Upper lobe of left lung (tissue), 6 donors: Measurements from ENCODE around the gene DLGAP1. TPM values are rescaled to one million over a fixed set of nuclear protein-coding genes. Genes with fewer than 3 reads are reported as not detected.

Source experiments
- ATAC-seq, 2 donors: fragments of 200-7000 bp; cut with Tn5 transposase; one replicate each; pipeline ENCODE4 v1.9.1; 2022; ENCODE audit warnings: mild to moderate bottlenecking in 2 of 2, moderate library complexity in 2 of 2; ENCODE audit not compliant: low FRiP score in 2 of 2
- DNase-seq, 2 donors: peaks; one replicate each; pipeline ENCODE4 v3.0.0-alpha.2; 2019 to 2020
- H3K27ac ChIP-seq, 4 donors: fragments of 200-600 bp; sonication (generic); one replicate each; pipeline ENCODE4 v1.5.1; 2016 to 2019
- H3K27me3 ChIP-seq, 4 donors: fragments of 200-600 bp; sonication (generic); one replicate each; pipeline ENCODE4 v1.5.1; 2017 to 2019
- H3K36me3 ChIP-seq, 4 donors: fragments of 200-600 bp; sonication (generic); one replicate each; pipeline ENCODE4 v1.5.1; 2016 to 2019
- H3K4me1 ChIP-seq, 4 donors: fragments of 200-600 bp; sonication (generic); one replicate each; pipeline ENCODE4 v1.5.1; 2018 to 2019
- H3K4me3 ChIP-seq, 4 donors: fragments of 200-600 bp; sonication (generic); one replicate each; pipeline ENCODE4 v1.5.1; 2017 to 2019; ENCODE audit warnings: mild to moderate bottlenecking in 2 of 4, moderate library complexity in 1 of 4
- H3K9me3 ChIP-seq, 4 donors: fragments of 200-600 bp; sonication (generic); one replicate each; pipeline ENCODE4 v1.5.1; 2018 to 2019
- CTCF ChIP-seq, 6 experiments: fragments of 450-650 bp in 4 of 6; fragments of 200-600 bp in 2 of 6; sonication (generic) in 2 of 6; IDR thresholded peaks; one replicate each; pipeline ENCODE4 v1.5.1; 2016 to 2019; ENCODE audit warnings: antibody characterized with exemption in 6 of 6
- EP300 ChIP-seq, 4 donors: sonication (generic); formaldehyde crosslinking; IDR thresholded peaks; one replicate each; pipeline ENCODE4 v1.5.1; 2017; ENCODE audit warnings: antibody characterized with exemption in 4 of 4, control low read depth in 2 of 4
- POLR2A ChIP-seq, 4 donors: fragments of 450-650 bp; IDR thresholded peaks; one replicate each; pipeline ENCODE4 v1.5.1; 2016 to 2017; ENCODE audit warnings: antibody characterized with exemption in 4 of 4, mild to moderate bottlenecking in 2 of 4
- POLR2AphosphoS5 ChIP-seq, 2 donors: sonication (generic); formaldehyde crosslinking; IDR thresholded peaks; one replicate each; pipeline ENCODE4 v1.5.1; 2017; ENCODE audit warnings: antibody characterized with exemption in 2 of 2
- WGBS, 2 donors: methylation state at CpG; one replicate each; pipeline ENCODE4 v1.1.5; 2017 to 2018; 5-methylcytosine and 5-hydroxymethylcytosine counted together
- total RNA-seq, 6 donors: library from RNA; depleted of rRNA in 4 of 6; stranded (reverse); fragments of >200 nt in 4 of 6; gene quantifications; one replicate each; pipeline versions ENCODE4 v1.1.0 to v1.2.1, GENCODE V29; 2016 to 2021
- donor health status: DM: no; HTN: no; CAD: no; lungs with moderate emphysema.
- donor health status: DM: no; HTN: yes; CAD: no; lungs with severe emphysema.

DLGAP1 gene
- total RNA-seq, 6 donors from 2014 or later: 2.1 to 4.6 (median 3.6) TPM

- H3K27me3 ChIP-seq: peaks cover 0 to 9% (median 4%) of the 10 kb centered on the region in 4 donors
- H3K27ac ChIP-seq: no peak overlapping the region
- no peak for ATAC-seq
- H3K9me3 ChIP-seq: no peaks in the 10 kb centered on the region
- WGBS, 2 donors: 10 to 11% methylated on average over 8 of the region's 8 CpGs
- no peaks in the 10 kb centered on the region for H3K36me3 ChIP-seq
- H3K4me1 ChIP-seq: peaks cover 0 to 20% (median 4%) of the 10 kb centered on the region in 4 donors
- DNase-seq: no peak
- peak overlapping the region in 3 of 4 donors; percentile 48 to 54 (median 52) for H3K4me3 ChIP-seq
- TF ChIP-seq CTCF (IDR thresholded peaks at IDR 0.05): no peak
- TF ChIP-seq EP300 (IDR thresholded peaks at IDR 0.05): no peak
- TF ChIP-seq POLR2A (IDR thresholded peaks at IDR 0.05): no peak
- TF ChIP-seq POLR2AphosphoS5 (IDR thresholded peaks at IDR 0.05): no peak
These were observed 1.6 kb downstream of the DLGAP1 start for GRCh38 chr18:4453567-4453873.

GRCh38 chr18:4450065-4450658 is 4.9 kb downstream of the DLGAP1 start:
- ATAC-seq (no peak), DNase-seq (no peak)
- TF ChIP-seq CTCF (IDR thresholded peaks at IDR 0.05): no peak
- TF ChIP-seq POLR2A (IDR thresholded peaks at IDR 0.05): no peak
- Histone ChIP-seq H3K4me1 (peaks cover 0 to 12% (median 0%) of the 10 kb centered on the region in 4 donors), H3K9me3 (no peaks in the 10 kb centered on the region), H3K4me3 (no peak overlapping the region), H3K27ac (no peak overlapping the region), H3K27me3 (peaks cover 0 to 7% (median 3%) of the 10 kb centered on the region in 4 donors), H3K36me3 (no peaks in the 10 kb centered on the region)
- 37 to 48% methylated on average over 2 of the region's 2 CpGs for WGBS, 2 donors

GRCh38 chr18:4445902-4446301 is 9.2 kb downstream of the DLGAP1 start:
- no peak overlapping the region for H3K4me3 ChIP-seq
- no peak for TF ChIP-seq CTCF (IDR thresholded peaks at IDR 0.05)
- no peak for TF ChIP-seq POLR2A (IDR thresholded peaks at IDR 0.05)
- TF ChIP-seq POLR2AphosphoS5 (IDR thresholded peaks at IDR 0.05): no peak
- no peak for TF ChIP-seq EP300 (IDR thresholded peaks at IDR 0.05)
- no peaks in the 10 kb centered on the region for H3K27me3 ChIP-seq
- no peaks in the 10 kb centered on the region for H3K4me1 ChIP-seq
- H3K27ac ChIP-seq: no peak overlapping the region
- H3K36me3 ChIP-seq: no peaks in the 10 kb centered on the region
- DNase-seq: no peak
- ATAC-seq: no peak
- 52 to 70% methylated on average over 4 of the region's 4 CpGs for WGBS, 2 donors
- no peaks in the 10 kb centered on the region for H3K9me3 ChIP-seq

GRCh38 chr18:4444306-4444705 is 10.8 kb downstream of the DLGAP1 start:
- no peaks in the 10 kb centered on the region for H3K27me3 ChIP-seq
- H3K4me1 ChIP-seq: no peaks in the 10 kb centered on the region
- DNase-seq (no peak), ATAC-seq (no peak)
- H3K27ac ChIP-seq: no peak overlapping the region
- no peak overlapping the region for H3K4me3 ChIP-seq
- TF ChIP-seq CTCF (IDR thresholded peaks at IDR 0.05) (no peak), POLR2A (IDR thresholded peaks at IDR 0.05) (no peak), EP300 (IDR thresholded peaks at IDR 0.05) (no peak), POLR2AphosphoS5 (IDR thresholded peaks at IDR 0.05) (no peak)
- H3K36me3 ChIP-seq: no peaks in the 10 kb centered on the region
- no peaks in the 10 kb centered on the region for H3K9me3 ChIP-seq

GRCh38 chr18:4441098-4441497 is 14.0 kb downstream of the DLGAP1 start:
- Histone ChIP-seq H3K36me3 (no peaks in the 10 kb centered on the region), H3K4me3 (no peak overlapping the region), H3K27me3 (no peaks in the 10 kb centered on the region), H3K27ac (no peak overlapping the region), H3K4me1 (no peaks in the 10 kb centered on the region), H3K9me3 (no peaks in the 10 kb centered on the region)
- no peak for TF ChIP-seq EP300 (IDR thresholded peaks at IDR 0.05)
- no peak for TF ChIP-seq POLR2AphosphoS5 (IDR thresholded peaks at IDR 0.05)
- no peak for TF ChIP-seq POLR2A (IDR thresholded peaks at IDR 0.05)
- TF ChIP-seq CTCF (IDR thresholded peaks at IDR 0.05): no peak
- no peak for ATAC-seq
- 50 to 53% methylated on average over 2 of the region's 2 CpGs for WGBS, 2 donors
- DNase-seq: no peak
